Astrocyte of the cerebellum (primary cell): Measurements from ENCODE around the gene STAMBPL1.

Experiments used
- DNase-seq: peaks from one replicate; pipeline ENCODE4 v3.0.0-alpha.2; 2011; ENCODE audit warnings: low read depth
- H3K4me3 ChIP-seq: 2 replicates; pipeline ENCODE4 v1.5.1; 2011; ENCODE audit warnings: mild to moderate bottlenecking, low read depth, low read length, moderate library complexity
- CTCF ChIP-seq: IDR thresholded peaks from 2 replicates; pipeline ENCODE4 v1.5.1; 2012; ENCODE audit warnings: low read length, low read depth, moderate library complexity, mild to moderate bottlenecking; ENCODE audit errors: missing control alignments
- in situ Hi-C: cut with HindIII; loops from 2 replicates; pipeline ENCODE4 v1.10.0; 2017; ENCODE audit warnings: low sequenced_read_pairs

The STAMBPL1 gene

GRCh38 chr10:88957381-88957780 lies 77.3 kb downstream of the STAMBPL1 start:
- no peak for DNase-seq
- no peak for TF ChIP-seq CTCF
- no peak overlapping the region for H3K4me3 ChIP-seq
- in situ Hi-C loops: no loop called here

GRCh38 chr10:88958721-88959120 lies 78.7 kb downstream of the STAMBPL1 start:
- DNase-seq: no peak
- no peak overlapping the region for H3K4me3 ChIP-seq
- no peak for TF ChIP-seq CTCF
- in situ Hi-C loops: no loop called here

- H3K4me3 ChIP-seq: no peak overlapping the region
- no peak for TF ChIP-seq CTCF
- in situ Hi-C loops: no loop called here
- DNase-seq: no peak
Measured at GRCh38 chr10:88960802-88961201, 80.8 kb downstream of the STAMBPL1 start.

- TF ChIP-seq CTCF: no peak
- in situ Hi-C loops: no loop called here
- no peak overlapping the region for H3K4me3 ChIP-seq
Measured at GRCh38 chr10:88961266-88961665, 81.2 kb downstream of the STAMBPL1 start.

GRCh38 chr10:88962336-88962735 lies 82.3 kb downstream of the STAMBPL1 start:
- TF ChIP-seq CTCF: no peak
- H3K4me3 ChIP-seq: no peak overlapping the region
- in situ Hi-C loops: no loop called here
- DNase-seq: no peak

More at GRCh38 chr10:88961266-88961665, 81.2 kb downstream of the STAMBPL1 start:
- no peak for DNase-seq

- no peak for TF ChIP-seq CTCF
- no peak overlapping the region for H3K4me3 ChIP-seq
- in situ Hi-C loops: no loop called here
- no peak for DNase-seq
Measured at GRCh38 chr10:88963318-88963717, 83.3 kb downstream of the STAMBPL1 start.

GRCh38 chr10:88964360-88964759 lies 84.3 kb downstream of the STAMBPL1 start:
- H3K4me3 ChIP-seq: no peak overlapping the region
- in situ Hi-C loops: no loop called here
- no peak for TF ChIP-seq CTCF
- DNase-seq: no peak
